DND-41 (cell line): ENCODE data around the gene BRINP3.

Source experiments
- ATAC-seq: fragments of 200-7000 bp; cut with Tn5 transposase; 3 replicates; pipeline ENCODE4 v1.9.1; 2021; ENCODE audit warnings: low read depth; ENCODE audit not compliant: insufficient read depth
- DNase-seq: peaks from one replicate; pipeline ENCODE4 v3.0.0-alpha.2; 2020
- H2AFZ ChIP-seq: 2 replicates; pipeline ENCODE4 v1.6.0; 2012; ENCODE audit warnings: low read depth, low read length
- H3K27ac ChIP-seq: 2 replicates; pipeline ENCODE4 v1.5.1; 2012; ENCODE audit warnings: low read length, inconsistent platforms
- H3K27me3 ChIP-seq: fragments of 200-600 bp; sonication (generic); 2 replicates; pipeline ENCODE4 v1.6.0; 2012; ENCODE audit warnings: low read length, mild to moderate bottlenecking, inconsistent platforms; ENCODE audit not compliant: insufficient read depth, poor library complexity
- H3K36me3 ChIP-seq: 2 replicates; pipeline ENCODE4 v1.5.1; 2012; ENCODE audit warnings: low read length, inconsistent platforms; ENCODE audit not compliant: insufficient read depth
- H3K4me1 ChIP-seq: 2 replicates; pipeline ENCODE4 v1.5.1; 2012; ENCODE audit warnings: mild to moderate bottlenecking, low read length; ENCODE audit not compliant: insufficient read depth
- H3K4me2 ChIP-seq: 2 replicates; pipeline ENCODE4 v1.6.0; 2012; ENCODE audit warnings: mild to moderate bottlenecking, moderate library complexity, low read length, inconsistent platforms; ENCODE audit not compliant: insufficient read depth
- H3K4me3 ChIP-seq, 2 experiments: fragments of 200-600 bp in 1 of 2; shearing (Covaris generic) in 1 of 2; 2 replicates each; pipeline ENCODE4 v1.5.1; 2012 to 2016; ENCODE audit warnings: inconsistent platforms in 2 of 2, low read length in 2 of 2, mild to moderate bottlenecking in 2 of 2, low read depth in 1 of 2, moderate library complexity in 1 of 2
- H3K79me2 ChIP-seq: 2 replicates; pipeline ENCODE4 v1.6.0; 2012; ENCODE audit warnings: low read length, inconsistent platforms; ENCODE audit not compliant: insufficient read depth
- H3K9ac ChIP-seq: 2 replicates; pipeline ENCODE4 v1.6.0; 2012; ENCODE audit warnings: low read depth, mild to moderate bottlenecking, inconsistent platforms, low read length, moderate library complexity
- H3K9me3 ChIP-seq: 2 replicates; pipeline ENCODE4 v1.5.1; 2012; ENCODE audit warnings: low read length, moderate library complexity, mild to moderate bottlenecking, inconsistent platforms; ENCODE audit not compliant: insufficient read depth, severe bottlenecking
- H4K20me1 ChIP-seq: 2 replicates; pipeline ENCODE4 v1.6.0; 2012; ENCODE audit warnings: low read length; ENCODE audit not compliant: insufficient read depth
- EZH2 ChIP-seq: IDR thresholded peaks from 3 replicates; pipeline ENCODE4 v1.6.1; 2012; ENCODE audit warnings: borderline replicate concordance, low read depth, mild to moderate bottlenecking, moderate library complexity, low read length, inconsistent platforms; ENCODE audit not compliant: severe bottlenecking
- TF ChIP-seq, protein P1 (sequence below): IDR thresholded peaks from 2 replicates; pipeline ENCODE4 v1.5.1; 2012; ENCODE audit warnings: borderline replicate concordance, low read length, moderate library complexity, mild to moderate bottlenecking; ENCODE audit not compliant: poor library complexity, severe bottlenecking; ENCODE audit errors: extremely low read depth

BRINP3 gene

DNA sequence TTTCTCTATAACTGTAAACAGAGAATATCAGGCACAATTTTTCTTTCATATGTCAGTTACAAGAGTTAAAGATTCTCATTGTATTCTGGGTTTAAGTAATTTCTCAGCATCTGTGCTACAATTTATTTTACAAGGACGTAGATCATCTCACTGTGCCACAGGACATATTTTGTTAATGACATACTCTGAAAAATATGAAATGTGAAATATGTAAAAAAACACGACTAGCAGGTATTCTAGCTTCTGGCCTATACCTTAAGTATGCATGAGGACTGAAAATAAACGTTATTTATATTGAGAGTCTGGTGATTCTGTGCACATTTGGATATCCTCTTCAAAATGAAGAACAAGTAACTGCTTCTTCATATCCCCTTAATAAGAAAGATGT is 308.8 kb downstream of the BRINP3 start:
- Histone ChIP-seq H4K20me1 (no peaks in the 10 kb centered on the region), H3K79me2 (no peaks in the 10 kb centered on the region), H3K9me3 (no peaks in the 10 kb centered on the region), H3K27me3 (no peaks in the 10 kb centered on the region), H3K36me3 (no peaks in the 10 kb centered on the region), H3K9ac (no peak overlapping the region), H3K4me3 (no peak overlapping the region), H3K4me1 (no peaks in the 10 kb centered on the region), H3K27ac (no peak overlapping the region), H2AFZ (no peak overlapping the region), H3K4me2 (no peak overlapping the region)
- TF ChIP-seq, protein P1, sequence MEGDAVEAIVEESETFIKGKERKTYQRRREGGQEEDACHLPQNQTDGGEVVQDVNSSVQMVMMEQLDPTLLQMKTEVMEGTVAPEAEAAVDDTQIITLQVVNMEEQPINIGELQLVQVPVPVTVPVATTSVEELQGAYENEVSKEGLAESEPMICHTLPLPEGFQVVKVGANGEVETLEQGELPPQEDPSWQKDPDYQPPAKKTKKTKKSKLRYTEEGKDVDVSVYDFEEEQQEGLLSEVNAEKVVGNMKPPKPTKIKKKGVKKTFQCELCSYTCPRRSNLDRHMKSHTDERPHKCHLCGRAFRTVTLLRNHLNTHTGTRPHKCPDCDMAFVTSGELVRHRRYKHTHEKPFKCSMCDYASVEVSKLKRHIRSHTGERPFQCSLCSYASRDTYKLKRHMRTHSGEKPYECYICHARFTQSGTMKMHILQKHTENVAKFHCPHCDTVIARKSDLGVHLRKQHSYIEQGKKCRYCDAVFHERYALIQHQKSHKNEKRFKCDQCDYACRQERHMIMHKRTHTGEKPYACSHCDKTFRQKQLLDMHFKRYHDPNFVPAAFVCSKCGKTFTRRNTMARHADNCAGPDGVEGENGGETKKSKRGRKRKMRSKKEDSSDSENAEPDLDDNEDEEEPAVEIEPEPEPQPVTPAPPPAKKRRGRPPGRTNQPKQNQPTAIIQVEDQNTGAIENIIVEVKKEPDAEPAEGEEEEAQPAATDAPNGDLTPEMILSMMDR = no peak
- TF ChIP-seq EZH2 = no peak
- no peak for DNase-seq
- no peak for ATAC-seq

DNA sequence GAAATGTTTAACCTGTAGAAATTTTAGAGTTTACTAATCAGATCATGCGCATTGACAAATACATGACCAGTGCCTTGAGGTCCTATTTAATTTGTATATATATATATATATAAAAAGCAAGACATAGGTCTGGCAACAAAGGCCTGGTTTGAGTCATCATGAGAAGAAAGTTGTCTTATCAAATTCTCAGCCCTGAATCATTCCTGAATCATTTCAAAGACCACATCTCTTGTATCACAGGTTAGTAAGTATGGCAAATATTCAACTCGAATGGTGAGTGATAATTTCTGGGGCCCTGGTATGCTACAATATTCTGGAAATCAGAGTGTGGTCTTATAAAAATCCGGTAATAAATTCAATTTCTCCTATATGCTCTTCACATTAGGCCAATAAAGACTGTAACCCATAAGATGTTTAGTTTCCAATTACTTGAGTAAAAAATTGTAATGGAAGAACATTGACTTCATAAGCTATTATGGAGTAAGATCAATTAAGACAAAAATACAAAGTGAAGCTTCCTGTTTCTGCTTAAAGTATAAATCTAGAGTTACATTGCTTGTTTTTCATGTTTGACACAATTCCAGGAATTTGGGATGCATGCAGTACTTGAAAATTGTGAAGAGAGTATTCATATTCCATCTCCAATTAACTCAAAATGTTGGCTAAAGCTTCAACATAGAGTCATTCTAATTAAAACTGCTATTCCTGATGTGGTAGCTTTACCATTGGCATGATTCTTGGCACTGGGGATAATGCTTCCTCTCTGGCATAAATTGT is 309.4 kb downstream of the BRINP3 start:
- Histone ChIP-seq H3K4me1 (no peaks in the 10 kb centered on the region), H2AFZ (no peak overlapping the region), H3K9ac (no peak overlapping the region), H4K20me1 (no peaks in the 10 kb centered on the region), H3K36me3 (no peaks in the 10 kb centered on the region), H3K79me2 (no peaks in the 10 kb centered on the region), H3K27ac (no peak overlapping the region), H3K4me2 (no peak overlapping the region), H3K4me3 (no peak overlapping the region), H3K27me3 (no peaks in the 10 kb centered on the region), H3K9me3 (no peaks in the 10 kb centered on the region)
- ATAC-seq (no peak), DNase-seq (no peak)
- TF ChIP-seq EZH2 = no peak

DNA sequence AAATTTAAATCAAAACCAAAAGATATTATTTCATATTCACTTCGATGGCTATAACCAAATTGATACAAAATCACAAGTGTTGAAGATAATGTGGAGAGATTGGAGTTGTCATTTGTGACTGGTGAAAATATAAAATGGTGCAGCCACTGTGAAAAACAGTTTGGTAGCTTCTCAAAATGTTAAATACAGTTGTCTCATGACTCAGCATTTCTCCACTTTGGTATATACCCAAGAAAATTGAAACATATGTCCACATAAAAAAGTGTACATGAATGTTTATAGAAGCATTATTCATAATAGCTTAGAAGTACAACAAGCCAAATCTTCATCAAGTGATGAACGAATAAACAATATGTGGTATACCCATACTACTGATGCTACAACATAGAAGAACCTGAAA is 318.5 kb downstream of the BRINP3 start:
- Histone ChIP-seq H3K9ac (no peak overlapping the region), H3K4me1 (no peaks in the 10 kb centered on the region), H3K27me3 (no peaks in the 10 kb centered on the region), H3K9me3 (no peaks in the 10 kb centered on the region), H3K27ac (no peak overlapping the region), H3K4me3 (no peak overlapping the region), H3K79me2 (no peaks in the 10 kb centered on the region), H3K36me3 (no peaks in the 10 kb centered on the region), H2AFZ (no peak overlapping the region), H4K20me1 (no peaks in the 10 kb centered on the region), H3K4me2 (no peak overlapping the region)
- DNase-seq (no peak), ATAC-seq (no peak)
- no peak for TF ChIP-seq EZH2
- TF ChIP-seq, protein P1 = no peak

DNA sequence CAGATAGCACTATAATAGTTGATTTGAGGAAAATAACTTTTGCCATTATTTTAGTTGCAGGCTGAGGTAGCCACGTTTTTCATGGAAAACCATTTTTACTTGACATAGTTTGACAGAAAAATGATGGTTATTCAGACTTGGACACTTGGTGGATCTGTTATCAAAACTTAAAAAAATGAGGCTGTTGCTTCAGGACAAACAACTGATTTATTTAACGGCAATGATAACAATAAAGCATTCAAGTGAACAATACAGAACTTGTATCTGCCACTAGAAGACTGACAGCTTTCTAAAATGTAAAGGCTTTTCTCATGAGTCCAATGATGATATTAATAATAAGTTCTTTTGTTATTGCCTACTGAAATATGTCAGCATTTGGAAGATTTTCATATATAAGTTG is 322.9 kb downstream of the BRINP3 start:
- Histone ChIP-seq H3K4me2 (no peak overlapping the region), H3K9me3 (no peaks in the 10 kb centered on the region), H3K4me1 (no peaks in the 10 kb centered on the region), H3K9ac (no peak overlapping the region), H3K27me3 (no peaks in the 10 kb centered on the region), H3K79me2 (no peaks in the 10 kb centered on the region), H2AFZ (no peak overlapping the region), H3K27ac (no peak overlapping the region), H4K20me1 (no peaks in the 10 kb centered on the region), H3K36me3 (no peaks in the 10 kb centered on the region), H3K4me3 (no peak overlapping the region)
- TF ChIP-seq EZH2 = no peak
- TF ChIP-seq, protein P1 = no peak
- ATAC-seq (no peak), DNase-seq (no peak)
